Measurements from ENCODE around the gene GABRG3. TPM values are rescaled to one million over a fixed set of nuclear protein-coding genes. Genes with fewer than 3 reads are reported as not detected.

The GABRG3 gene
- total and polyA plus RNA-seq, 2 donors (not counting 3 experiments of a cell fraction or from before 2014, with no cell fraction given), result not detected

DNA sequence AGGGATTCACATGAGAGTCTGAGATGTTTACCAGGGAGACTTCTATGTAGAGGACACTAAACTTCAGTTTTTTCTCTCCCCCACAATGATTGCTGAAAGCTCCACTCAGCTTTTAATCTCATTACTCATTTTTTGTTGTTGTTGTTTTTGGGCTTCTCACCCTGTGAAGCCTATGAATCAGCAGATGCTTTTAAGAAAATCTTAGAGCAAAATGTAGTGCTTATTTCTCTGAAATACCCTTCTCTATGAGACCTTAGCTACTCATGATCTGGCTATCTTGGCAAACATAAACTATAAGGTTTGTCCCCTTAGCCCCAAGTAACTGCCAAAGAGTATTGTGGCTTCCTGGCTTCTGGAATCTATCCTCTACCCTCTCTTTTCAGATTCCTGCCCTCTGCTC is 590.8 kb downstream of the GABRG3 start:
- H4K20me1 ChIP-seq (replicated peaks; ENCODE audit: control insufficient read depth, extremely low read depth, insufficient read depth, low read length), result no peaks in the 10 kb centered on the region
- CTCF ChIA-PET, result no interaction called here
- no TSS peak for BruUV-seq (replicated peaks)
- FAIRE-seq (no peak), DNase-seq (ENCODE audit: low read depth, low spot score) (no peak)
- no peaks in the 10 kb centered on the region for H3K4me1 ChIP-seq (ENCODE audit: control insufficient read depth, extremely low read depth, insufficient read depth, low read length)
- no peak overlapping the region for H3K4me2 ChIP-seq (ENCODE audit: insufficient read depth, low read length)
- intact Hi-C loops (cut with micrococcal nuclease) (no loop called here), dilution Hi-C loops (cut with MboI; ENCODE audit: extremely low pct_ligation_motif_present, low sequenced_read_pairs) (no loop called here)
- H3K79me2 ChIP-seq (ENCODE audit: control insufficient read depth, insufficient read depth, low read length), result no peaks in the 10 kb centered on the region
- H3K27ac ChIP-seq (ENCODE audit: insufficient read depth, low read depth, low read length), result no peak overlapping the region
- H3K36me3 ChIP-seq (ENCODE audit: control insufficient read depth in 2 of 2, extremely low read depth in 1 of 2, insufficient read depth in 2 of 2, low read length in 2 of 2), result no peaks in the 10 kb centered on the region
- peaks cover 7% of the 10 kb centered on the region for H3K9me3 ChIP-seq (replicated peaks; ENCODE audit: control insufficient read depth, insufficient read depth, low read length)
- no peak overlapping the region for H3K9ac ChIP-seq (replicated peaks; ENCODE audit: extremely low read depth, insufficient read depth, low read length)
- POLR2A ChIA-PET, result no interaction called here
- no peak for TF ChIP-seq MYC (IDR thresholded peaks at IDR 0.05; ENCODE audit: low read depth, low read length)
- no peak for TF ChIP-seq MAX (IDR thresholded peaks at IDR 0.05; ENCODE audit: insufficient read depth, insufficient read length)
- TF ChIP-seq JUN (IDR thresholded peaks at IDR 0.05; ENCODE audit: borderline replicate concordance, insufficient read depth, insufficient read length, low read depth), result no peak
- TF ChIP-seq, protein P1, sequence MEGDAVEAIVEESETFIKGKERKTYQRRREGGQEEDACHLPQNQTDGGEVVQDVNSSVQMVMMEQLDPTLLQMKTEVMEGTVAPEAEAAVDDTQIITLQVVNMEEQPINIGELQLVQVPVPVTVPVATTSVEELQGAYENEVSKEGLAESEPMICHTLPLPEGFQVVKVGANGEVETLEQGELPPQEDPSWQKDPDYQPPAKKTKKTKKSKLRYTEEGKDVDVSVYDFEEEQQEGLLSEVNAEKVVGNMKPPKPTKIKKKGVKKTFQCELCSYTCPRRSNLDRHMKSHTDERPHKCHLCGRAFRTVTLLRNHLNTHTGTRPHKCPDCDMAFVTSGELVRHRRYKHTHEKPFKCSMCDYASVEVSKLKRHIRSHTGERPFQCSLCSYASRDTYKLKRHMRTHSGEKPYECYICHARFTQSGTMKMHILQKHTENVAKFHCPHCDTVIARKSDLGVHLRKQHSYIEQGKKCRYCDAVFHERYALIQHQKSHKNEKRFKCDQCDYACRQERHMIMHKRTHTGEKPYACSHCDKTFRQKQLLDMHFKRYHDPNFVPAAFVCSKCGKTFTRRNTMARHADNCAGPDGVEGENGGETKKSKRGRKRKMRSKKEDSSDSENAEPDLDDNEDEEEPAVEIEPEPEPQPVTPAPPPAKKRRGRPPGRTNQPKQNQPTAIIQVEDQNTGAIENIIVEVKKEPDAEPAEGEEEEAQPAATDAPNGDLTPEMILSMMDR (IDR thresholded peaks at IDR 0.05; ENCODE audit: extremely low read depth in 1 of 2, insufficient read depth in 1 of 2, low read depth in 1 of 2, low read length in 2 of 2), result no peak
- TF ChIP-seq POLR2A (IDR thresholded peaks at IDR 0.05; ENCODE audit: low read depth, low read length), result no peak
- TF ChIP-seq GATA2 (IDR thresholded peaks at IDR 0.05; ENCODE audit: insufficient read depth, insufficient read length, low read depth, low read length), result no peak
- no peak for TF ChIP-seq EZH2 (IDR thresholded peaks at IDR 0.05; ENCODE audit: borderline replicate concordance, low read depth, low read length, severe bottlenecking)
- TF ChIP-seq FOS (IDR thresholded peaks at IDR 0.05; ENCODE audit: borderline replicate concordance, insufficient read depth, low read length), result no peak
- TF ChIP-seq POLR2AphosphoS5 (IDR thresholded peaks at IDR 0.05; ENCODE audit: insufficient read depth, low read depth, low read length), result no peak
- H3K9me1 ChIP-seq (replicated peaks; ENCODE audit: control insufficient read depth, extremely low read depth, insufficient read depth, low read length), result no peaks in the 10 kb centered on the region
- H2AFZ ChIP-seq (ENCODE audit: low read depth, low read length), result no peak overlapping the region
- H3K4me3 ChIP-seq (replicated peaks in 1 of 3; ENCODE audit: insufficient read depth in 1 of 3, low read depth in 1 of 3, low read length in 3 of 3), result no peak overlapping the region
- no peaks in the 10 kb centered on the region for H3K27me3 ChIP-seq (ENCODE audit: control insufficient read depth in 2 of 2, insufficient read depth in 2 of 2, low read length in 2 of 2)

Measured in endothelial cell of umbilical vein (primary cell).